Suprapubic skin (tissue), 4 donors: ENCODE data around the gene RNF220. TPM values are rescaled to one million over a fixed set of nuclear protein-coding genes. Genes with fewer than 3 reads are reported as not detected.

Experiments used
- DNase-seq, 2 donors: peaks; one replicate each; pipeline ENCODE4 v3.0.0-alpha.2; 2019; ENCODE audit warnings: low spot score in 2 of 2
- H3K27ac ChIP-seq: fragments of 200-600 bp; sonication (generic); one replicate; pipeline ENCODE4 v1.5.1; 2019
- H3K27me3 ChIP-seq: fragments of 200-600 bp; sonication (generic); one replicate; pipeline ENCODE4 v1.5.1; 2019
- H3K36me3 ChIP-seq: fragments of 200-600 bp; sonication (generic); one replicate; pipeline ENCODE4 v1.5.1; 2019
- H3K4me1 ChIP-seq: fragments of 200-600 bp; sonication (generic); one replicate; pipeline ENCODE4 v1.5.1; 2019
- H3K4me3 ChIP-seq: fragments of 200-600 bp; sonication (generic); one replicate; pipeline ENCODE4 v1.5.1; 2019; ENCODE audit warnings: mild to moderate bottlenecking
- H3K9me3 ChIP-seq: fragments of 200-600 bp; sonication (generic); one replicate; pipeline ENCODE4 v1.5.1; 2019
- CTCF ChIP-seq, 2 donors: fragments of 200-600 bp in 1 of 2; fragments of 450-650 bp in 1 of 2; sonication (generic) in 1 of 2; IDR thresholded peaks; one replicate each; pipeline ENCODE4 v1.5.1; 2016 to 2019; ENCODE audit warnings: antibody characterized with exemption in 2 of 2, mild to moderate bottlenecking in 1 of 2, moderate library complexity in 1 of 2
- EP300 ChIP-seq: sonication (generic); formaldehyde crosslinking; IDR thresholded peaks from one replicate; pipeline ENCODE4 v1.6.1; 2017; ENCODE audit warnings: antibody characterized with exemption
- POLR2A ChIP-seq, 2 donors: fragments of 450-650 bp; IDR thresholded peaks; one replicate each; pipeline ENCODE4 v1.6.1; 2017; ENCODE audit warnings: antibody characterized with exemption in 2 of 2, mild to moderate bottlenecking in 2 of 2, moderate library complexity in 2 of 2
- POLR2AphosphoS5 ChIP-seq, 3 donors: sonication (generic); formaldehyde crosslinking; IDR thresholded peaks; one replicate each; pipeline ENCODE4 v1.6.1; 2017; ENCODE audit warnings: antibody characterized with exemption in 3 of 3
- WGBS: methylation state at CpG from one replicate; pipeline ENCODE4 v1.1.5; 2018; 5-methylcytosine and 5-hydroxymethylcytosine counted together
- total RNA-seq, 4 donors: library from RNA; depleted of rRNA; stranded (reverse); fragments of >200 nt; gene quantifications; one replicate each; pipeline ENCODE4 v1.1.0, GENCODE V29; 2016

Gene RNF220
- total RNA-seq = 100 to 1,000 TPM in 2 of 4 donors, 10 to 100 TPM in 2; 79.4 to 124 (median 99.5) TPM

DNA sequence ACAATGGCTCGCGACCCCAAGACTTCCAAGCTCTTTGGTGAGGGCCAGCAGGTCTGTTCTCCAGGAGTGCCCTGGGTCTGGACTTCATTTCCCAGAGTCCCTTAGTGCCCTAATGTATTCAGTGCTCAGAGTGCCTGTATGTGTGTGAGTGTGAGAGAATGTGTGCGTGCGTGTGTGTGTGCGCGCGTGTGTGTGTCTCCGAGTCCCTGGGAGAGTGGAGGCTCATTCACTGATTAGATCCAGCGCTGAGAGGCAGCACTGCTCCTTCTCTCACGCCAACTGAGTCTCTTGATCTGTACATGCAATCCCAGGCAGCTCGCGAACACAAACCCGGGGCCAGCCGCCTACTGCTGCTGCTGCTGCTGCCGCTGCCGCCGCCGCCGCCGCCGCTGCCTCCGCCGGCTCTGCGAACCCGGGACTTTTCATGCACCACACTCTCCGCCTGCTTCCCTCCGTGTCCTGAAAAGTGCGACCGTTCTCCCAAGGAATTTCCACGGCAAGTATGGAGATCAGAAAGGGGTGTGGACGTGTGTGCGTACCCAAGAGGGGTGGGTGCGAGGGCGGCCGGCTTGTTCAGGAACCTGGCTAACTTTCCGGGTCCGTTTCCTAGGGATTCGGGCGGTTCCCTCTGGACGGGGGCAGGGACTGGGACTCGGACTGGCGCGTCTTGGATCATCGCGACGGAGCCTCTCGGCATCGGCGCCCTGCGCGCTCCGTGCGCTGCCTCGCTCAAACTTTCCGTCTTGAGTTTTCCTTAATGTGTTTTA lies at the start of gene RNF220:
Gene RNF220 (plus strand): TSS at position 225 of the 767 bp plus-strand sequence.
- Histone ChIP-seq H3K27me3 (peaks cover 95% of the 10 kb centered on the region), H3K4me1 (peaks cover 50% of the 10 kb centered on the region), H3K27ac (no peak within 1 kb of the TSS), H3K4me3 (peak within 1 kb of the TSS; percentile 50), H3K9me3 (no peaks in the 10 kb centered on the region), H3K36me3 (no peaks in the 10 kb centered on the region)
- TF ChIP-seq POLR2AphosphoS5 (IDR thresholded peaks at IDR 0.05) (no peak), CTCF (IDR thresholded peaks at IDR 0.05) (no peak), EP300 (no peak), POLR2A (IDR thresholded peaks at IDR 0.05) (no peak)
- WGBS = 3% methylated on average over 36 of the region's 55 CpGs
- peak; percentile 61 to 73 for DNase-seq

GRCh38 chr1:44355582-44356305 lies 49.3 kb upstream of the RNF220 start:
- no peak for DNase-seq
- TF ChIP-seq EP300 = no peak
- no peak for TF ChIP-seq CTCF (IDR thresholded peaks at IDR 0.05)
- TF ChIP-seq POLR2A (IDR thresholded peaks at IDR 0.05) = no peak
- no peak for TF ChIP-seq POLR2AphosphoS5 (IDR thresholded peaks at IDR 0.05)
- Histone ChIP-seq H3K4me3 (peak overlapping the region; percentile 80), H3K9me3 (no peaks in the 10 kb centered on the region), H3K27ac (no peak overlapping the region), H3K36me3 (no peaks in the 10 kb centered on the region), H3K4me1 (peaks cover 23% of the 10 kb centered on the region), H3K27me3 (no peaks in the 10 kb centered on the region)
- 70% methylated on average over 12 of the region's 12 CpGs for WGBS

- 79% methylated on average over 4 of the region's 4 CpGs for WGBS
- Histone ChIP-seq H3K4me3 (no peak overlapping the region), H3K9me3 (no peaks in the 10 kb centered on the region), H3K27me3 (no peaks in the 10 kb centered on the region), H3K27ac (no peak overlapping the region), H3K36me3 (no peaks in the 10 kb centered on the region), H3K4me1 (peaks cover 20% of the 10 kb centered on the region)
- TF ChIP-seq POLR2AphosphoS5 (IDR thresholded peaks at IDR 0.05) (no peak), CTCF (IDR thresholded peaks at IDR 0.05) (no peak), POLR2A (IDR thresholded peaks at IDR 0.05) (no peak), EP300 (no peak)
- DNase-seq = no peak
Observed at GRCh38 chr1:44357710-44358109, 47.3 kb upstream of the RNF220 start.

GRCh38 chr1:44359234-44359935 lies 45.7 kb upstream of the RNF220 start:
- Histone ChIP-seq H3K4me1 (peaks cover 7% of the 10 kb centered on the region), H3K4me3 (no peak overlapping the region), H3K36me3 (no peaks in the 10 kb centered on the region), H3K9me3 (no peaks in the 10 kb centered on the region), H3K27ac (no peak overlapping the region), H3K27me3 (no peaks in the 10 kb centered on the region)
- 60% methylated on average over 6 of the region's 6 CpGs for WGBS
- no peak for TF ChIP-seq POLR2A (IDR thresholded peaks at IDR 0.05)
- TF ChIP-seq EP300 = no peak
- TF ChIP-seq CTCF (IDR thresholded peaks at IDR 0.05) = no peak
- TF ChIP-seq POLR2AphosphoS5 (IDR thresholded peaks at IDR 0.05) = no peak
- no peak for DNase-seq
